ENCODE data around the gene PRSS33.

Gene PRSS33

GRCh38 chr16:2775131-2775716 lies 12.1 kb downstream of the PRSS33 start:
- H3K36me3 Mint-ChIP-seq (ENCODE audit: low read depth) = peaks cover 26% of the 10 kb centered on the region
- peak overlapping the region; percentile 95 for H3K4me3 Mint-ChIP-seq
- no peaks in the 10 kb centered on the region for H3K9me3 Mint-ChIP-seq
- TF ChIP-seq CTCF (IDR thresholded peaks at IDR 0.05) = no peak
- peaks cover 54% of the 10 kb centered on the region for H3K4me1 Mint-ChIP-seq
- no peak overlapping the region for H3K27ac Mint-ChIP-seq
- H3K27me3 Mint-ChIP-seq (ENCODE audit: low read depth, poor library complexity) = no peaks in the 10 kb centered on the region
- DNase-seq = no peak

- Mint-ChIP-seq H3K4me3 (no peak overlapping the region), H3K27me3 (ENCODE audit: low read depth, poor library complexity) (no peaks in the 10 kb centered on the region), H3K27ac (peak overlapping the region; percentile 25), H3K36me3 (ENCODE audit: low read depth) (peaks cover 33% of the 10 kb centered on the region), H3K9me3 (no peaks in the 10 kb centered on the region), H3K4me1 (peaks cover 50% of the 10 kb centered on the region)
- DNase-seq = no peak
- TF ChIP-seq CTCF (IDR thresholded peaks at IDR 0.05) = no peak
Measured at GRCh38 chr16:2774161-2774891, 13.0 kb downstream of the PRSS33 start.

GRCh38 chr16:2773188-2773968 lies 14.0 kb downstream of the PRSS33 start:
- Mint-ChIP-seq H3K27me3 (ENCODE audit: low read depth, poor library complexity) (no peaks in the 10 kb centered on the region), H3K9me3 (no peaks in the 10 kb centered on the region), H3K4me3 (no peak overlapping the region), H3K4me1 (peaks cover 51% of the 10 kb centered on the region), H3K27ac (peak overlapping the region; percentile 99), H3K36me3 (ENCODE audit: low read depth) (peaks cover 40% of the 10 kb centered on the region)
- no peak for TF ChIP-seq CTCF (IDR thresholded peaks at IDR 0.05)
- DNase-seq = no peak

GRCh38 chr16:2771496-2772402 lies 15.6 kb downstream of the PRSS33 start:
- Mint-ChIP-seq H3K4me1 (peaks cover 53% of the 10 kb centered on the region), H3K27ac (peak overlapping the region; percentile 97), H3K36me3 (ENCODE audit: low read depth) (peaks cover 52% of the 10 kb centered on the region), H3K4me3 (no peak overlapping the region), H3K27me3 (ENCODE audit: low read depth, poor library complexity) (no peaks in the 10 kb centered on the region), H3K9me3 (peaks cover 1% of the 10 kb centered on the region)
- no peak for DNase-seq
- no peak for TF ChIP-seq CTCF (IDR thresholded peaks at IDR 0.05)

GRCh38 chr16:2770057-2770951 lies 17.1 kb downstream of the PRSS33 start:
- peaks cover 3% of the 10 kb centered on the region for H3K27me3 Mint-ChIP-seq (ENCODE audit: low read depth, poor library complexity)
- no peak for TF ChIP-seq CTCF (IDR thresholded peaks at IDR 0.05)
- peak overlapping the region; percentile 97 for H3K27ac Mint-ChIP-seq
- H3K9me3 Mint-ChIP-seq = peaks cover 16% of the 10 kb centered on the region
- DNase-seq = no peak
- peaks cover 67% of the 10 kb centered on the region for H3K36me3 Mint-ChIP-seq (ENCODE audit: low read depth)
- H3K4me1 Mint-ChIP-seq = peaks cover 41% of the 10 kb centered on the region
- no peak overlapping the region for H3K4me3 Mint-ChIP-seq
